Measurements from ENCODE around the gene FBLN2. TPM values are rescaled to one million over a fixed set of nuclear protein-coding genes. Genes with fewer than 3 reads are reported as not detected.

FBLN2 gene
- total RNA-seq, 1 donor from 2014 or later, result 1.3 TPM

DNA sequence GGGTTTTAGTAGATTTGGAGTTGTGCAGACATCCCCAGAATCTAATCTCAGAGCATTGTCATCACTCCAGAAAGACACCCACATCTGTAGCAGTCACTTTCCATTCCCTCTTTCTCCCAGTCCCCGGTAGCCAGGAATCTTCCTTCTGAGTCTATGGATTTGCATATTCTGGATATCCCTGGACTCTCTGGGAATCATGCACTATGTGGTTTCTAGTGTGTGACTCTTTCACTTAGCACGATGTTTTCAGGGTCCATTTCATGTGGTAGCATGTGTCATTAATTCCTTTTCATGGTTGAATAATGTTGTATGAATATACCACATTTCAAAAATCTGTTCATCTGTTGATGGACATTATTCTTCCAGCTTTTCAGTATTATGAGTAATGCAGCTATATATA lies 29.3 kb downstream of the FBLN2 start:
- no peaks in the 10 kb centered on the region for H3K27me3 Mint-ChIP-seq
- intact Hi-C loops (cut with micrococcal nuclease), result no loop called here
- no peaks in the 10 kb centered on the region for H3K9me3 Mint-ChIP-seq
- no peaks in the 10 kb centered on the region for H3K4me1 Mint-ChIP-seq
- CTCF ChIA-PET, result no interaction called here
- ATAC-seq (ENCODE audit: low read depth) (no peak), DNase-seq (no peak)
- H3K36me3 Mint-ChIP-seq (ENCODE audit: low read depth), result no peaks in the 10 kb centered on the region
- no peak overlapping the region for H3K27ac Mint-ChIP-seq
- POLR2A ChIA-PET, result no interaction called here
- no peak overlapping the region for H3K4me3 Mint-ChIP-seq
- TF ChIP-seq, protein P1, sequence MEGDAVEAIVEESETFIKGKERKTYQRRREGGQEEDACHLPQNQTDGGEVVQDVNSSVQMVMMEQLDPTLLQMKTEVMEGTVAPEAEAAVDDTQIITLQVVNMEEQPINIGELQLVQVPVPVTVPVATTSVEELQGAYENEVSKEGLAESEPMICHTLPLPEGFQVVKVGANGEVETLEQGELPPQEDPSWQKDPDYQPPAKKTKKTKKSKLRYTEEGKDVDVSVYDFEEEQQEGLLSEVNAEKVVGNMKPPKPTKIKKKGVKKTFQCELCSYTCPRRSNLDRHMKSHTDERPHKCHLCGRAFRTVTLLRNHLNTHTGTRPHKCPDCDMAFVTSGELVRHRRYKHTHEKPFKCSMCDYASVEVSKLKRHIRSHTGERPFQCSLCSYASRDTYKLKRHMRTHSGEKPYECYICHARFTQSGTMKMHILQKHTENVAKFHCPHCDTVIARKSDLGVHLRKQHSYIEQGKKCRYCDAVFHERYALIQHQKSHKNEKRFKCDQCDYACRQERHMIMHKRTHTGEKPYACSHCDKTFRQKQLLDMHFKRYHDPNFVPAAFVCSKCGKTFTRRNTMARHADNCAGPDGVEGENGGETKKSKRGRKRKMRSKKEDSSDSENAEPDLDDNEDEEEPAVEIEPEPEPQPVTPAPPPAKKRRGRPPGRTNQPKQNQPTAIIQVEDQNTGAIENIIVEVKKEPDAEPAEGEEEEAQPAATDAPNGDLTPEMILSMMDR (IDR thresholded peaks at IDR 0.05), result no peak

- no peaks in the 10 kb centered on the region for H3K27me3 Mint-ChIP-seq
- H3K36me3 Mint-ChIP-seq (ENCODE audit: low read depth), result no peaks in the 10 kb centered on the region
- CTCF ChIA-PET, result no interaction called here
- DNase-seq (no peak), ATAC-seq (ENCODE audit: low read depth) (no peak)
- no peak overlapping the region for H3K4me3 Mint-ChIP-seq
- no peaks in the 10 kb centered on the region for H3K9me3 Mint-ChIP-seq
- no peaks in the 10 kb centered on the region for H3K4me1 Mint-ChIP-seq
- POLR2A ChIA-PET, result no interaction called here
- TF ChIP-seq, protein P1 (IDR thresholded peaks at IDR 0.05), result no peak
- intact Hi-C loops (cut with micrococcal nuclease), result no loop called here
- no peak overlapping the region for H3K27ac Mint-ChIP-seq
These were observed 30.1 kb downstream of the FBLN2 start for GRCh38 chr3:13579063-13579462.

DNA sequence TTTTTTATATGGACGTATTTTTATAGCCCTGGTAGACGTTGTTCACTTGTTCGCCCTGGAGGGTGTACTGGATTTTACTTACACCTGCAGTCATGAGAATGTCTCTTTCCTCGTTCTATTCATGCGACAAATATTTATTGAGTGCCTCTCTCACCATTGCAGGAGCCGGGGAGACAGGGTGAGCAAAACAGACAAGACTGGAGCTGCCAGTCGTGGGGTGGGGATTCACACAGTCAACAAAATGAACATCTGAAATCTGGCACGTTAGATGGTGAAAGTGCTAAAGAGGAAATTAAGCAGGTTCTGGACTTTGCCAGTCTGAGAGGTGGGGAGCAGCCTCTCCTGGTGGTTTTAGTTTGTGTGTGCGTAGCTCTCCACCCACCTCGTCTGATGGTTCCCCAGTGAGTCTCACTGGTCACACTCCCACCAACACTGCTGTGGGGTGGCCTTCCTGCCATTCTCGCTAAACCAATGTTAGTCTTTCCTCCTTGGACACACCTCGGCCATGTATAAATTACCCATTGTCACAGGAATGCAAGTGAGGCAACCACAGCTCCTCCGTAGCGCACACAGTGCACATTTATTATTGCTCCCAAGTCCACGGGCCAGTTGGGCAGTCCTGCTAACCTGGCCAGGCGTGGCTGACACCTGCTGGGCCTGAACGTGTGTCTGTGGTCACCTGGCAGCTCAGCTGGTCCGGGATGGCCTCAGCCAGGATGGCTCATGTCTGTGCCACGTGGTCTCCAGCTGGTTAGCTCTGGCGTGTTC lies 31.5 kb downstream of the FBLN2 start:
- DNase-seq, result no peak
- no peak overlapping the region for H3K27ac Mint-ChIP-seq
- H3K4me3 Mint-ChIP-seq, result no peak overlapping the region
- TF ChIP-seq, protein P1 (IDR thresholded peaks at IDR 0.05), result no peak
- intact Hi-C loops (cut with micrococcal nuclease), result no loop called here
- ATAC-seq (ENCODE audit: low read depth), result no peak
- H3K4me1 Mint-ChIP-seq, result no peaks in the 10 kb centered on the region
- H3K27me3 Mint-ChIP-seq, result no peaks in the 10 kb centered on the region
- H3K36me3 Mint-ChIP-seq (ENCODE audit: low read depth), result no peaks in the 10 kb centered on the region
- CTCF ChIA-PET, result no interaction called here
- H3K9me3 Mint-ChIP-seq, result no peaks in the 10 kb centered on the region
- POLR2A ChIA-PET, result no interaction called here

GRCh38 chr3:13581485-13582365 lies 32.8 kb downstream of the FBLN2 start:
- ChIA-PET CTCF (no interaction called here), POLR2A (no interaction called here)
- no peaks in the 10 kb centered on the region for H3K27me3 Mint-ChIP-seq
- H3K27ac Mint-ChIP-seq, result no peak overlapping the region
- TF ChIP-seq, protein P1 (IDR thresholded peaks at IDR 0.05), result no peak
- intact Hi-C loops (cut with micrococcal nuclease), result no loop called here
- H3K9me3 Mint-ChIP-seq, result no peaks in the 10 kb centered on the region
- ATAC-seq (ENCODE audit: low read depth) (no peak), DNase-seq (no peak)
- no peaks in the 10 kb centered on the region for H3K36me3 Mint-ChIP-seq (ENCODE audit: low read depth)
- no peak overlapping the region for H3K4me3 Mint-ChIP-seq
- H3K4me1 Mint-ChIP-seq, result no peaks in the 10 kb centered on the region
